Mammary epithelial cell (primary cell): ENCODE measurements around the gene UBC.

Experiments used
- CTCF ChIP-seq, 2 donors: IDR thresholded peaks in 1 of 2; conservative IDR thresholded peaks in 1 of 2; 2 replicates each; pipeline ENCODE4 v1.5.1; 2011 to 2012; ENCODE audit warnings: inconsistent platforms in 2 of 2, low read length in 2 of 2, mild to moderate bottlenecking in 2 of 2, control low read depth in 1 of 2, low read depth in 1 of 2; ENCODE audit not compliant: insufficient read depth in 1 of 2; ENCODE audit errors: extremely low read depth in 1 of 2
- EZH2 ChIP-seq: IDR thresholded peaks from 2 replicates; pipeline ENCODE4 v1.6.1; 2012; ENCODE audit warnings: low read length, inconsistent platforms, borderline replicate concordance

GRCh38 chr12:124904306-124905098 lies 9.9 kb downstream of the UBC start:
- TF ChIP-seq EZH2 (no peak), CTCF (conservative IDR thresholded peaks at IDR 0.05 in 1 of 2, IDR thresholded peaks at IDR 0.05 in 1 of 2; ENCODE audit: extremely low read depth in 1 of 2, insufficient read depth in 1 of 2, low read depth in 1 of 2, low read length in 2 of 2) (no peak)
